ENCODE data around the gene TOR1AIP2.
"Not testable (repeated sequence)": the region's sequence is repeated elsewhere in the genome, so short reads cannot be mapped to it uniquely, and the experiment has no call there.

Gene TOR1AIP2

DNA sequence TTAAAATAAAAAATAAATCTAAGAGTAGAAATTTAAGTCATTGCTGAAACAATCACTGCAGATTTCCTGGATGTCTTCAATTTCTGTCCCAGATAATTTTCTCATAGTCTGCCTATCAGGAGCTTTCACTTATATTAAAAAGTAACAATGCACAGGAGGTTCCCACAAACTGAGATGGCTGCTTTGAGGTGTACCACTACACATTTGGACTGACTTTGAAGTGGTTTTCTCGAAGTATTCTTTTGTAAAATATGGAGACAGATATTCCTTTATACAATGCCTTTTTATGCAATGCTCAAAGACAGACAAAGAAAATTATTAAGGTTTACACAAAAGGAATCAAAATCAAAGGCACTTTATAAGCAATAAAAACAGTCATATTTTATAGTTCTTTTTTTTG, 24.5 kb downstream of the TOR1AIP2 start:
- CTCF ChIA-PET, result interaction anchor here (0.6 kb wide), 1 partner anchor 1010 kb away, joined by 3 read pairs; no protein-coding TSS in a partner anchor
- H3K27ac ChIP-seq, result no peak overlapping the region
- DNase-seq (ENCODE audit: low spot score), result no peak
- POLR2A ChIA-PET (ENCODE audit: low non-redundant PET), result interaction anchor here (0.6 kb wide), 1 partner anchor 24 kb away, joined by 3 read pairs; no protein-coding TSS in a partner anchor
- TF ChIP-seq, protein P1, sequence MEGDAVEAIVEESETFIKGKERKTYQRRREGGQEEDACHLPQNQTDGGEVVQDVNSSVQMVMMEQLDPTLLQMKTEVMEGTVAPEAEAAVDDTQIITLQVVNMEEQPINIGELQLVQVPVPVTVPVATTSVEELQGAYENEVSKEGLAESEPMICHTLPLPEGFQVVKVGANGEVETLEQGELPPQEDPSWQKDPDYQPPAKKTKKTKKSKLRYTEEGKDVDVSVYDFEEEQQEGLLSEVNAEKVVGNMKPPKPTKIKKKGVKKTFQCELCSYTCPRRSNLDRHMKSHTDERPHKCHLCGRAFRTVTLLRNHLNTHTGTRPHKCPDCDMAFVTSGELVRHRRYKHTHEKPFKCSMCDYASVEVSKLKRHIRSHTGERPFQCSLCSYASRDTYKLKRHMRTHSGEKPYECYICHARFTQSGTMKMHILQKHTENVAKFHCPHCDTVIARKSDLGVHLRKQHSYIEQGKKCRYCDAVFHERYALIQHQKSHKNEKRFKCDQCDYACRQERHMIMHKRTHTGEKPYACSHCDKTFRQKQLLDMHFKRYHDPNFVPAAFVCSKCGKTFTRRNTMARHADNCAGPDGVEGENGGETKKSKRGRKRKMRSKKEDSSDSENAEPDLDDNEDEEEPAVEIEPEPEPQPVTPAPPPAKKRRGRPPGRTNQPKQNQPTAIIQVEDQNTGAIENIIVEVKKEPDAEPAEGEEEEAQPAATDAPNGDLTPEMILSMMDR (conservative IDR thresholded peaks at IDR 0.05; ENCODE audit: low read depth), result no peak

DNA sequence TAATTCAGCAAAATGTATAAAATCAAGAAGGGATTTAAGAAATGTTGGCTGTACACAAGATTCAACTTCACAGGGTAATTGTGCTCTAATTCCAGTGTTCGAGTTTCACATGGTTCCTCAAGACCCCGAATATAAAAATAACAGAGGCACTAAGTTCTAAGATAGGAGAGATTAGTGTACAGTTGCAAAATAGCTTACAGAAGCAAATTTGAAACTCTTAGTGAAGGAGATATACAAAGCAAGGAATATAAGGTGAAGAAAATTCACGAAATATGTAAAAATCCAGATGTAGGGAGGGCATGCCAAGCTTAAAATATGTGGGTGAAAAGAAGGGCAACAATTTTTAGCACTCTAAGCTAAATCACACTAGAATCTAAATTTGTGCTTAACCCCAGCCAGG, 29.4 kb downstream of the TOR1AIP2 start:
- POLR2A ChIA-PET (ENCODE audit: low non-redundant PET), result no interaction called here
- no peak for DNase-seq (ENCODE audit: low spot score)
- TF ChIP-seq, protein P1 (conservative IDR thresholded peaks at IDR 0.05; ENCODE audit: low read depth), result no peak
- CTCF ChIA-PET, result interaction anchor here (0.6 kb wide), 1 partner anchor 262 kb away, joined by 3 read pairs; no protein-coding TSS in a partner anchor
- no peak overlapping the region for H3K27ac ChIP-seq

DNA sequence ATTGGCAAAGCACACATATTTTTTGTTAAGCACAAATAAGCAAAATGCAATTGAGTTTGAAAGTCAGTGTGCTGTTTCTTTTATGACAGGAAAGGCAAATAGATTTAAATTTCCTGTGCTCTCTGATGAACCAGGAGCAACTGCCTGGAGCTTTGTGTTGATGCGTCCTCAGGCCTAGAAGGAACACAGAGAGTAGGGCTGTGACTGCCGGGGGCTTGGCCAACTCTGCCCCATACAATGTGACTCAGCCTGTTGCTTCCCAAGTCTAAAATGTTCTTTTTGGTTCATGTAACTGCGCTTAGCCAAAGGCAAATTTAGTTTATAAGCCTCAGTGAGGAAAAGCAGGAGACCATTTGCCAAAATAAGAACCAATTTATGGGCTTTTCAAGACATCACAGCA, 37.5 kb downstream of the TOR1AIP2 start:
- POLR2A ChIA-PET (ENCODE audit: low non-redundant PET), result no interaction called here
- H3K27ac ChIP-seq, result no peak overlapping the region
- TF ChIP-seq, protein P1 (conservative IDR thresholded peaks at IDR 0.05; ENCODE audit: low read depth), result no peak
- CTCF ChIA-PET, result no interaction called here
- no peak for DNase-seq (ENCODE audit: low spot score)

DNA sequence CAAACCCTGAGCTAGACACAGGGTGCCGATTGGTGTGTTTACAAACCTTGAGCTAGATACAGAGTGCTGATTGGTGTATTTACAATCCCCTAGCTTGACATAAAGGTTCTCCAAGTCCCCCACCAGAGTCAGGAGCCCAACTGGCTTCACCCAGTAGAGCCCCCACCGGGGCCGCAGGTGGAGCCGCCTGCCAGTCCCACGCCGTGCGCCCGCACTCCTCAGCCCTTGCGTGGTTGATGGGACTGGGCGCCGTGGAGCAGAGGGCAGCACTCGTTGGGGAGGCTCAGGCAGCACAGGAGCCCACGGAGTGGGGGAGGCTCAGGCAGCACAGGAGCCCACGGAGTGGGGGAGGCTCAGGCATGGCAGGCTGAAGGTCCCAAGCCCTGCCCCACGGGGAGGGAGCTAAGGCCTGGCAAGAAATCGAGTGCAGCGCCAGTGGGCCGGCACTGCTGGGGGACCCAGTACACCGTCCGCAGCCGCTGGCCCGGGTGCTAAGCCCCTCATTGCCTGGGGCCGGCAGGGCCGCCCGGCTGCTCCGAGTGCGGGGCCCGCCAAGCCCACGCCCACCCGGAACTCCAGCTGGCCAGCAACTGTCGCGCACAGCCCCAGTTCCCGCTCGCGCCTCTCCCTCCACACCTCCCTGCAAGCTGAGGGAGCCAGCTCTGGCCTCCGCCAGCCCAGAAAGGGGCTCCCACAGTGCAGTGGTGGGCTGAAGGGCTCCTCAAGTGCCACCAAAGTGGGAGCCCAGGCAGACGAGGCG, 40.7 kb downstream of the TOR1AIP2 start:
- POLR2A ChIA-PET (ENCODE audit: low non-redundant PET); DNase-seq (ENCODE audit: low spot score); H3K27ac ChIP-seq: not testable (repeated sequence)
- CTCF ChIA-PET, result interaction anchor here (1.2 kb wide), 1 partner anchor 22 kb away, joined by 4 read pairs; no protein-coding TSS in a partner anchor

DNA sequence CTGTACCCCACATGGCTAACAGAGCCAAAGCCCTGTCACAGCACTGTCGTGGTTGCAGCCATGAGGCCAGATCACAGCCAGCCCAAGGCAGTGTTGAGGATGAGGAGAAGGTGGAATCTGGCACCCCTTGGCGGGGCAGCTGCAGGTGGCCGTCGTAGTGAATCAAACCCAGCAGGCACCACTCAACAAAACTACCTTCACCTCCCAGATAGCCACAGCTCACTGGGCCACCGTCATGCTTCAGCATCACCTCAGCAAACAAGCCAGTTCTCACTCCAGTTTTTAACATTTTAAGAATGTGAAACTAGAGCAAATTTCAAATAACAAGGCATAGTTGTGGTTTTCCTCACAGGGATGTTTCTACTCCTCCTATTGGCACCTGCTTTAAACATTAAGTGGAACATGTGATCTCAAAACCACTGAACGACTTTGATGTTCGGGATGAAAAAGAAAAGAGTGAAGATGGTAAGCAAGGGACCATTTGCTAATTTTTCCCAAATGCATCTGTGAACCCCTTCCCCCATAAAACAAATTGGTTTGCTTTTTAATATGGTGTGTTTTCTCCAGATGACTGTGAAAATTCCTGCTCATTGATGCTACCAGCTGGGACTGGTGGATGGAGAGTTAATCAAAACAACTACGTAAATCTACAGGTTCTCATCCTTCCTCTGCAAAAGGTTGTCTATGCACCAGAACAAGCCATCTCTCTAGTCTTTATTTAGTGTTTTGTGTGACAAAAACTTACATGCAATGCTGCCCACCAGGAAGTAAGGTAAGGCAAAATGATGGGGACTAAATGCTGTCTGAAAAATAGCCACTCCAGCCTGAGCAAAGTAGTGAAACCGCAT, 45.5 kb downstream of the TOR1AIP2 start:
- POLR2A ChIA-PET (ENCODE audit: low non-redundant PET), result no interaction called here
- DNase-seq (ENCODE audit: low spot score), result no peak
- CTCF ChIA-PET, result no interaction called here
- TF ChIP-seq, protein P1 (conservative IDR thresholded peaks at IDR 0.05; ENCODE audit: low read depth), result no peak
- no peak overlapping the region for H3K27ac ChIP-seq

DNA sequence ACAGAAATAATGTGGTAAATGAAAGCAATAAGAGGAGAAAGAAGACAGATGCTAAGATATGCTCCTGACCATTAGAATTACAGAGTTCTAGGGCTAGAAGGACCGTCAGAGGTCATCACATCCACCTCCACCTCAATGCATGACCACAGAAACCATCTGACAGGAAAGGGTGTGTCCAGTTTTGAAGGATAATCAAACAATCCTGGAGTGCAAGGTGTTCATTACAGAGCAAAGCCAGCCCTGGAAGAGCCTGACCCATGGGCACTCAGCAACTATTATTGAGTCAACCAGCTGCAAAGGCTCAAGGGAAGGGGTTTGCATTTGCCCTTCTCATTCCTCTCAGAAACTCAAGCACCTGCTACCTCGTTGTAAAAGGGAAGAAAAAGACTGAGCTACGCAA, 46.4 kb downstream of the TOR1AIP2 start:
- ChIA-PET POLR2A (ENCODE audit: low non-redundant PET) (no interaction called here), CTCF (no interaction called here)
- DNase-seq (ENCODE audit: low spot score), result no peak
- TF ChIP-seq, protein P1 (conservative IDR thresholded peaks at IDR 0.05; ENCODE audit: low read depth), result no peak
- H3K27ac ChIP-seq, result no peak overlapping the region

All from RWPE1 (cell line).